ENCODE results near the gene SEMA3F.

The SEMA3F gene

GRCh38 chr3:50132421-50133282, 22.5 kb upstream of the SEMA3F start:
- DNase-seq, result peak in 8 of 51 donors; percentile 10 to 41 (median 20)

GRCh38 chr3:50133283-50133615, 21.9 kb upstream of the SEMA3F start:
- no peak for DNase-seq

- no peak for DNase-seq
These were observed 20.8 kb upstream of the SEMA3F start for GRCh38 chr3:50134367-50134766.

GRCh38 chr3:50135964-50136363, 19.2 kb upstream of the SEMA3F start:
- no peak for DNase-seq

- no peak for DNase-seq
These were observed 18.3 kb upstream of the SEMA3F start for GRCh38 chr3:50136714-50137405.

- DNase-seq, result no peak
These were observed 17.6 kb upstream of the SEMA3F start for GRCh38 chr3:50137531-50137930.

- DNase-seq, result peak in 1 of 51 donors; percentile 32
These were observed 16.6 kb upstream of the SEMA3F start for GRCh38 chr3:50138266-50139200.

- DNase-seq, result no peak
These were observed 15.8 kb upstream of the SEMA3F start for GRCh38 chr3:50139308-50139707.

- no peak for DNase-seq
These were observed 15.3 kb upstream of the SEMA3F start for GRCh38 chr3:50139718-50140423.

- no peak for DNase-seq
These were observed 14.1 kb upstream of the SEMA3F start for GRCh38 chr3:50140990-50141389.

GRCh38 chr3:50146316-50146901, 8.7 kb upstream of the SEMA3F start:
- DNase-seq, result no peak

GRCh38 chr3:50147016-50147415, 8.1 kb upstream of the SEMA3F start:
- no peak for DNase-seq

GRCh38 chr3:50147447-50147846, 7.7 kb upstream of the SEMA3F start:
- no peak for DNase-seq

GRCh38 chr3:50147861-50148260, 7.3 kb upstream of the SEMA3F start:
- no peak for DNase-seq

GRCh38 chr3:50150404-50150750, 4.7 kb upstream of the SEMA3F start:
- DNase-seq, result no peak

- no peak for DNase-seq
These were observed 4.0 kb upstream of the SEMA3F start for GRCh38 chr3:50150863-50151686.

GRCh38 chr3:50151728-50152127, 3.4 kb upstream of the SEMA3F start:
- no peak for DNase-seq

- no peak for DNase-seq
These were observed 1.2 kb upstream of the SEMA3F start for GRCh38 chr3:50153782-50154475.

GRCh38 chr3:50154476-50154839, 666 bp upstream of the SEMA3F start:
- DNase-seq, result no peak

GRCh38 chr3:50155491-50155878, 361 bp downstream of the SEMA3F start:
- DNase-seq, result no peak

Measured in hypothalamus (tissue), 51 donors.